ENCODE results near the gene LYRM4. TPM values are rescaled to one million over a fixed set of nuclear protein-coding genes. Genes with fewer than 3 reads are reported as not detected.

LYRM4 gene
- total and polyA plus RNA-seq, 9 of the 15 experiments (the other 6 are each of a cell fraction or from before 2014, with no cell fraction given) = 24.2 to 69.4 (median 41.8) TPM

- 0 out of 3 replicates have a peak, but pooled peaks cover 2% of the 10 kb centered on the region for H3K36me3 ChIP-seq (ENCODE audit: control insufficient read depth, insufficient read depth, low read length)
- POLR2A ChIA-PET = interaction anchor here (1.1 kb wide), 1 partner anchor 12 kb away, joined by 3 read pairs; no protein-coding TSS in a partner anchor
- H4K20me1 ChIP-seq (replicated peaks; ENCODE audit: control insufficient read depth, insufficient read depth, low read length) = no peaks in the 10 kb centered on the region
- no peak overlapping the region for H2AFZ ChIP-seq (ENCODE audit: low read depth, low read length)
- no peak overlapping the region for H3K9ac ChIP-seq (ENCODE audit: insufficient read depth in 1 of 2, low read depth in 2 of 2, low read length in 2 of 2)
- DNase-seq (ENCODE audit: extremely low read depth in 1 of 4, low spot score in 3 of 4) = no peak
- peaks cover 34% of the 10 kb centered on the region for H3K79me2 ChIP-seq (ENCODE audit: control insufficient read depth, insufficient read depth, low read length)
- H3K4me1 ChIP-seq (replicated peaks in 1 of 2; ENCODE audit: control insufficient read depth in 2 of 2, insufficient read depth in 2 of 2, low read length in 2 of 2) = peaks cover 5 to 12% of the 10 kb centered on the region in 2 experiments; a peak in 4 of 5 replicates
- no TSS peak for BruUV-seq (replicated peaks)
- no peak for ATAC-seq
- no peak overlapping the region for H3K4me2 ChIP-seq (ENCODE audit: insufficient read depth, low read length)
- FAIRE-seq = no peak
- H3K27ac ChIP-seq (ENCODE audit: extremely low read depth, low read depth, low read length) = no peak overlapping the region
- TF ChIP-seq ATF1 (CRISPR knock-in tag; IDR thresholded peaks at IDR 0.05) (no peak), ATF1 (tag; IDR thresholded peaks at IDR 0.05) (no peak), CC2D1A (IDR thresholded peaks at IDR 0.05) (no peak)
- TF ChIP-seq, protein P1, sequence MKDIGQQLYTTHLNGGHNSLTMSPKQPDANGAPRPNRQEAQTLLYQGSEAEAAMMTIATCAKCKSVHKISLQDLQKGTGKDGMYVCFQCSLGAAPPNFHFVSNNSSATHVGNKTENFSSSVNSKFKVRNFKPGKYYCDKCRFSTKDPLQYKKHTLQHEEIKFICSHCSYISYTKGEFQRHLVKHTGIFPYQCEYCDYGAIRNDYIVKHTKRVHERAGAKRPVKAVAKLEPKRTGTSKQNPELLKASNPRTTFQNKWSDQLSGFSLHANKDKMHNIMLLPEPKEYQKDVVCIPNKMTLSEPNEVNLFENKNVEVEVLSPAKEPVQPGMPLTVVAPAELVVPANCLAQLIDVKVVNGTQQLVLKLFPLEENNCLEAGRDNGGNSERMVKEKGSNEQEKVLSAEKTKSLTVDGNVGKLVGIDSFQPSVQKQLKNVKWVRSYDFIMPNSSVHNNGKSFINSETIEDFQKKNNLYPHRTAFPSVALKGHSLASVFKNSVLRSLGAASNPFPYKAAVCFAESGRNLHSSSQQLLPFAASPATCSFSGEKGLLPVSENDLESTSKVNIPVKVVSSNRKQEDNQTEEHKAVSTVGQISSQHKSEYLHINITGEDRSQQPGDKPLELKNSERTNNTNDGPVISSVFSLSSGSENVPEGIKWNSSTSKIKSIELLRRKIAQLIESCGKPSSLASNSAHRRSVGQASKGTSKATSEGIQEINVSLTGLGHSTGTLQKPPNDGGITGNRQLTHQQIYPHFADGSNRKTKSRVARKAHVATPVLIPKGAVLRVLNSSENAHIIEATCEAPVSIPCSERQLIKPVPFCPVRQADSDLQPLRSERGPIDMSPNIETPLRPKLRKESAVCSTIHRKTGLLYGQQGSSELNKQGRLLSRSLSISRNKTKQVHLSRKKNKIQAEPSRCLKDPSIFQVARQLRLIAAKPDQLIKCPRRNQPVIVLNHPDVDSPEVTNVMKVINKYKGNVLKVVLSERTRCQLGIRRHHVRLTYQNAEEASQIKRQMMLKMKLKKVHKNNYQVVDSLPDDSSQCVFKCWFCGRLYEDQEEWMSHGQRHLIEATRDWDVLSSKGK (CRISPR knock-in tag; IDR thresholded peaks at IDR 0.05) = no peak
- TF ChIP-seq, protein P2, sequence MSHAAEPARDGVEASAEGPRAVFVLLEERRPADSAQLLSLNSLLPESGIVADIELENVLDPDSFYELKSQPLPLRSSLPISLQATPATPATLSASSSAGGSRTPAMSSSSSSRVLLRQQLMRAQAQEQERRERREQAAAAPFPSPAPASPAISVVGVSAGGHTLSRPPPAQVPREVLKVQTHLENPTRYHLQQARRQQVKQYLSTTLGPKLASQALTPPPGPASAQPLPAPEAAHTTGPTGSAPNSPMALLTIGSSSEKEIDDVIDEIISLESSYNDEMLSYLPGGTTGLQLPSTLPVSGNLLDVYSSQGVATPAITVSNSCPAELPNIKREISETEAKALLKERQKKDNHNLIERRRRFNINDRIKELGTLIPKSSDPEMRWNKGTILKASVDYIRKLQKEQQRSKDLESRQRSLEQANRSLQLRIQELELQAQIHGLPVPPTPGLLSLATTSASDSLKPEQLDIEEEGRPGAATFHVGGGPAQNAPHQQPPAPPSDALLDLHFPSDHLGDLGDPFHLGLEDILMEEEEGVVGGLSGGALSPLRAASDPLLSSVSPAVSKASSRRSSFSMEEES (CRISPR knock-in tag; IDR thresholded peaks at IDR 0.05) = peak; percentile 35; the same call in 1 of the 2 replicates
- no peaks in the 10 kb centered on the region for H3K27me3 ChIP-seq (ENCODE audit: control insufficient read depth in 2 of 2, insufficient read depth in 2 of 2, low read length in 2 of 2)
- in situ Hi-C loops (cut with MboI) (no loop called here), intact Hi-C loops (cut with micrococcal nuclease) (loop anchor here (5.0 kb wide), 1 partner anchor 99 kb away; no protein-coding TSS in a partner anchor)
- CTCF ChIA-PET (ENCODE audit: low intra/inter-chr PET ratio) = no interaction called here
- H3K9me1 ChIP-seq (ENCODE audit: control insufficient read depth, insufficient read depth, low read length) = no peaks in the 10 kb centered on the region
- no peaks in the 10 kb centered on the region for H3K9me3 ChIP-seq (replicated peaks; ENCODE audit: control insufficient read depth, insufficient read depth, low read depth, low read length)
- no peak overlapping the region for H3K4me3 ChIP-seq
- 88% methylated on average over 3 of the region's 3 CpGs for WGBS (ENCODE audit: insufficient coverage, low coverage, missing lambda C conversion rate)
These were observed 17.9 kb upstream of the LYRM4 start for GRCh38 chr6:5278565-5279120.

Data from K562 (cell line).